ENCODE measurements around the gene CES3.

DNA sequence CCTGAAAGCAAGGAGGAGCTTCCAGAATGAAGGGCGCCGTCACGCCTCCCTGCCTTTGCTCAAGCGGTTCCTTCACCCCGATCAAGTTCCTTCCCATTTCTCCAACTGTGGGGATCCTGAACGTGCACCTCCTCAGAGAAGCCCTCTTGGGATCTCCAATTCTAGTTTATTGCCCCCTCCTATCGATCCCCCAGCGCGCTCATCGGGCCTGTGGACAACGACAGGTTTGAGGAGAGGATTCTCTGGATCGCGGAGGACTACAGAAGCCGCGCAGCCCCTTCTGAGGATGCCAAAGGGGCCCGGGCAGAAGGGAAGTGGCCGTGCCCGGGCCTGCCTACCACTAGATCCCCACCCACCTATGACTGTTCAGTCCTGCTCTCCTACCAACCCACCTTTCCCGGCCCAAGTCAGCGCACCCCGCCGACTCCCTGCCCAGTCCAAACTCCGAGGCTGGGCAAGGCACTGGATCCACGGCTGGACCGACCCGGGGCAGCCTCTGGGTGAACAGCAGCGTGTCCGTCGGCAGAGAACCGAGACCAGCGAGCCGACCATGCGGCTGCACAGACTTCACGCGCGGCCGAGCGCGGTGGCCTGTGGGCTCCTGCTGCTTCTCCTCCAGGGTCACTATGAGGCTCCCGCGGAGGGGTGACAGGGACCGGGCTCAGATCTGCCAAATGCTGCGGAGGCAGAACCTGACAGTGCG is 12.8 kb upstream of the CES3 start:
- TF ChIP-seq, protein P1, sequence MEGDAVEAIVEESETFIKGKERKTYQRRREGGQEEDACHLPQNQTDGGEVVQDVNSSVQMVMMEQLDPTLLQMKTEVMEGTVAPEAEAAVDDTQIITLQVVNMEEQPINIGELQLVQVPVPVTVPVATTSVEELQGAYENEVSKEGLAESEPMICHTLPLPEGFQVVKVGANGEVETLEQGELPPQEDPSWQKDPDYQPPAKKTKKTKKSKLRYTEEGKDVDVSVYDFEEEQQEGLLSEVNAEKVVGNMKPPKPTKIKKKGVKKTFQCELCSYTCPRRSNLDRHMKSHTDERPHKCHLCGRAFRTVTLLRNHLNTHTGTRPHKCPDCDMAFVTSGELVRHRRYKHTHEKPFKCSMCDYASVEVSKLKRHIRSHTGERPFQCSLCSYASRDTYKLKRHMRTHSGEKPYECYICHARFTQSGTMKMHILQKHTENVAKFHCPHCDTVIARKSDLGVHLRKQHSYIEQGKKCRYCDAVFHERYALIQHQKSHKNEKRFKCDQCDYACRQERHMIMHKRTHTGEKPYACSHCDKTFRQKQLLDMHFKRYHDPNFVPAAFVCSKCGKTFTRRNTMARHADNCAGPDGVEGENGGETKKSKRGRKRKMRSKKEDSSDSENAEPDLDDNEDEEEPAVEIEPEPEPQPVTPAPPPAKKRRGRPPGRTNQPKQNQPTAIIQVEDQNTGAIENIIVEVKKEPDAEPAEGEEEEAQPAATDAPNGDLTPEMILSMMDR (IDR thresholded peaks at IDR 0.05), result no peak
- no peak for TF ChIP-seq POLR2A (IDR thresholded peaks at IDR 0.05)

All from thyroid gland (tissue), 4 donors.